Activated CD8-positive, alpha-beta memory T cell treated with anti-CD3 and anti-CD28 coated beads, Interleukin-2, amount 50 U/mL, for 24 hours (primary cell): Measurements from ENCODE around the gene UPF3A.
"Not testable (repeated sequence)": the region's sequence is repeated elsewhere in the genome, so short reads cannot be mapped to it uniquely, and the experiment has no call there.

ENCODE experiments used
- DNase-seq: peaks from one replicate; pipeline ENCODE4 v3.0.0-alpha.2; 2020; ENCODE audit errors: extremely low read depth

The UPF3A gene

GRCh38 chr13:114304346-114305034 is 23.1 kb downstream of the UPF3A start:
- DNase-seq, result no peak

DNA sequence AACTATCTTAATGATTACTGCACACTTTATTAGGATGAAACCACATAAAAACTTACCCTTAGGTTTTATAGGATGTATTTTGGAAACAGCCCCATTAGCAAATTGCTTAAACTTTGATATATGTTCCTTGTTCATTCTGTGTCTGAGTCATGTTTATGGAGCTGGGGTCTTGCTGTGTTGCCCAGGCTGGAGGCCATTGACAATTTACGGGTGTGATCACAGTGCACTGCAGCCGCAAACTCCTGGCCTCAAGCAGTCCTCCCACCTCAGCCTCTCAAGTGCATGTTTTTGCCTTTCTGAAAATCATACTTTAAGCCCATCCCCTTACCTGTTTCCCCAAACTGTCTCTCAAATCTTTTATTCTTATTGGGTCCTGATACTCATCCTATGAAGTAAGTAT is 27.7 kb downstream of the UPF3A start:
- DNase-seq, result no peak

GRCh38 chr13:114309806-114310410 is 28.5 kb downstream of the UPF3A start:
- DNase-seq, result no peak

GRCh38 chr13:114310956-114311355 is 29.6 kb downstream of the UPF3A start:
- DNase-seq, result no peak

DNA sequence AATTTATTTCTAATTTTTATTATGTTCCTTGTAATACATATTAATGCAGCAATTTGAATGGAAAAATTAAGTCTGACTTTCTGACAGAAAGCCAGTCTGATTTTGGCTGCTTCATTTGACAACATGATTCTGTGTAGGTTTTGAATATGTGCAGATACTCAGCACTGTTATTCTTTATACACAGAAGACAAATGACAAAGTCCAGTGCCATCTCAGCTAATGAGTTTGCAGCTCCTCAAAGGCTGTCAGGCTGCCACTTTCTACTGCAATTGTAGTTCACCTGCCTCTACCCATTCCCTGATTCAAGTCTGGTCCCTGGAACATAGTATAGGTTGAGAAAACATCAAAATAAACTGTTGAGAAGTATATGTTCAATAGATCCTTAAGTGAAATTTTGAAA is 30.0 kb downstream of the UPF3A start:
- no peak for DNase-seq

GRCh38 chr13:114311908-114312307 is 30.5 kb downstream of the UPF3A start:
- no peak for DNase-seq

DNA sequence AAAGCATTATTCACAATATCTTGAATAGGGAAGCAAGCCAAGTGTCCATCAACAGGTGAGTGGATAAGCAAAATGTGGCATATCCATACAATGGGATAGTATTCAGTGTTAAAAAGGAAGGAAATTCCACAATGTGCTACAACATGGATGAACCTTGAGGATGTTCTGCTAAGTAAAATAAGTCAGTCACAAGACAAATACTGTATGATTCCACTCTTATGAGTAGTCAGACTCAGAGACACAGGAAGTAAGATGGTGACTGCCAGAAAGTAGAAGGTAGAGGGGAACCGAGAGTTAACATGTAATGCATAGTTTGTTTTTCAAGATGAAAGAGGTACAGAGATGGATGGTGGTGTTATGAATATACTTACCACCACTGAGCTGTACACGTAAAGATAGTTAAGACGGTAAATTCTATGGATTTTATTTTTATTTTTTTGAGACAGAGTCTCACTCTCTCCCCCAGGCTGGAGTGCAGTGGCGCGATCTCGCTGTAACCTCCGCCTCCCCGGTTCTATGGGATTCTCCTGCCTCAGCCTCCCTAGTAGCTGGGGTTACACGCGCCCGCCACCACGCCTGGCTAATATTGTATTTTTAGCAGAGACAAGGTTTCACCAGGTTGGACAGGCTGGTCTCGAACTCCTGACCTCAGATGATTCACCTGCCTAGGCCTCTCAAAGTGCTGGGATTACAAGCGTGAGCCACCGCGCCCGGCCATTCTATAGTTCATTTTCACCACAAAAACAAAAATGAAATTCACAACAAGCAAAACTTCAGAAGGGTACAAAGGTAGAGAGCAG is 31.9 kb downstream of the UPF3A start:
- DNase-seq, result no peak

GRCh38 chr13:114314074-114314912 is 32.9 kb downstream of the UPF3A start, which contains the start of gene CHAMP1:
Gene CHAMP1 (plus strand): TSS chr13:114314503. CDS start chr13:114323843, 9,340 bp downstream.
- DNase-seq, result peak; percentile 80

DNA sequence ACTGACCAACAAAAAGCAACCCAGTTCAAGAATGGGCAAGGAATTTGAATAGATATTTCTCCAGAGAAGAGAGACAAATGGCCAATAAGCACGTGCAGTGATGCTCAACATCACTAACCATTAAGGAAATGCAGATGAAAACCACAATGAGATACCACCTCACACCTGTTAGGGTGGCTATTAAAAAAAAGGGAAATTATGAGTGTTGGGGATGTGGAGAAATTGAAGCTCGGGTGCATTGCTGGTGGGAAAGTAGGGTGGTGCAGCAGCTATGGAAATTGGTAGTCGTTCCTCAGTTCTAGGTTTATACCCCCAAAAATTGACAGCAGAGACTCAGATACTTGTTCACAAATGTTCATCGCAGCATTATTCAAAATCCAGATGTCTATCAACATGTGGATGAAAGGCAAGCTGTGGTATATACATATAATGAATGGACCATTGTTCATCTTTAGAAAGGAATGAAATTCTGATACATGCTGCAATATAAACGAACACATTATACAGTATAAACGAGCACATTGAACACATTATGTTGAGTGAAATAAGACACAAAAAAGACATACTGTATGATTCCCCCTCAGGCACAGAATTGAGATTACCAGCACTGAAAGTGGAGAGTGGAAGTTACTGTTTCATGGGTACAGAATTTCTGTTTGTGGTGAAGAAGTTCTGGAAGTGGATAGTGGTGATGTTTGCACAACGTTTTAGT is 33.8 kb downstream of the UPF3A start:
- DNase-seq, result no peak

GRCh38 chr13:114318624-114319023 is 37.2 kb downstream of the UPF3A start:
- DNase-seq, result no peak

GRCh38 chr13:114319441-114319913 is 38.1 kb downstream of the UPF3A start:
- no peak for DNase-seq

- DNase-seq, result no peak
Observed at GRCh38 chr13:114320065-114320464, 38.7 kb downstream of the UPF3A start.

GRCh38 chr13:114321256-114321655 is 39.9 kb downstream of the UPF3A start:
- no peak for DNase-seq

DNA sequence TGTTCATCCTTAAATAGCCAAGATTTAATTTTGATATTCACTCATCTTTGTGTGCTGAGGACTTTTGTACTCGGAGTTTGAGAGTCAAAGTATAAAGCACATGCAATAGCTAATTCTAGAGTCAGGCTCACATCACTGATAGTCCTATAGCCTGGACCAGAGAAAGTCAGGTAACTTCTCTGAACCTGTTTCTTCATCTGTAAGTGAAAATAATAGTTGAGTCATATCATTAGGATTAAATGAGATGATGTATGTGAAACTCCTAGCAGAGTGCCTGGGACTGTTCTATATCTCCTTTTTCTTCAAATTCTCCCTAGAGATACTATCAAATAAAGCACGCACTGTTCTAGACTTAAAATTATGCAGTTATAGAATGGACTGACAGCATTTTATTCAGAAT is 41.9 kb downstream of the UPF3A start:
- no peak for DNase-seq

GRCh38 chr13:114324334-114324733 is 42.9 kb downstream of the UPF3A start:
- DNase-seq, result no peak

- no peak for DNase-seq
Observed at GRCh38 chr13:114325729-114326128, 44.3 kb downstream of the UPF3A start.

DNA sequence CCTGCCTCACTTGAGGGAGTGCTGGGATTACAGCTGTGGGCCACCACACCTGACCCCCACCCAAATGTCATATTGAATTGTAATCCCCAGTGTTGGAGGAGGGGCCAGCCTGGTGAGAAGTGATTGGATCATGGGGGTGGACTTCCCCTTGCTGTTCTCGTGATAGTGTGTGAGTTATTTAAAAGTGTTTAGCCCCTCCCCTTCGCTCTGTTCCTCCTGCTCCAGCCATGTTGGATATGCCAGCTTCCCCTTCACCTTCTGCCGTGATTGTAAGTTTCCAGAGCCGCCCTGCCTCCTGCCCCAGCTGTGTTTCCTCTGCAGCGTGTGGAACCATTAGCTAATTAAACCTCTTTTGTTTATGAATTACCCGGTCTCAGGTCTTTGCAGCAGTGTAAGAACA is 46.6 kb downstream of the UPF3A start:
- no peak for DNase-seq

DNA sequence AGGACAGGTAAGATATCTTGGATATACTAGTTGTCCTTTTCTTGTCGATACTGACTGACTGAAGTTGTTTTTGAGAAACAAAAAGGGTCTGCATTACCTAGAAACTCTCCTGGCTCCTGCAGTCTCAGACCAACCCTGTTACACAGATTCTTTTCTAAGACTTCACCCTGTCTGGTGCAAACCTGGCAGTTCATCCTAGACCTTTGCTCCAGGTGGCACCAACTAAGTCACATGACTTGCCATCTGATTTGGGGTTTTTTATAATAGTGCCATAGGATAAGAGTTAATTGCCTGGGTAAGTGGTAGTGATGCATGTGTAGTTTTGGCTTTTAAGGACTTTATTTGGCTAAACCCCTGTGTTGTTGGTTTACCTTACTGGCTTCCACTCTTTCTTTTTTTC is 47.2 kb downstream of the UPF3A start:
- no peak for DNase-seq

- DNase-seq, result no peak
Observed at GRCh38 chr13:114330086-114330485, 48.7 kb downstream of the UPF3A start.

DNA sequence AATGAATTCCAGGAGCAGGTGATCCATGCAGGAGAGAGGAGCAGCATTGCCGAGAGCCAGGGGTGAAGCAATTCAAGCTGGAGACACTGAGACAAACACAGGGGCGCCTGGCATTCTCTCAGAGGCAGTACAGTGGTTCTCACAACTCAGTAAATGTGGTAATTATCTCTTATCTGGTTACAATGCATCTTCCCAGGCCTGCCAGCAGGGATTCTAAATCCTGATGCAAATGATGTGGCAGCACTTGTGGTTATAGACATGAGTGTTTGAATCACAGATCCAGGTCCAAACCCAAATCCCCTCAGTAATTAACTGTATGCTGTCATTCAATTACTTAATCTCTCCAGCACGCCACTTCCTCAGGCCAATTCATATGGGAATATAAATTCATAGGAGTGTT is 52.5 kb downstream of the UPF3A start:
- DNase-seq, result not testable (repeated sequence)
